Mesothelial cell of epicardium (in vitro differentiated cells): ENCODE results near the gene LINC00305. TPM values are rescaled to one million over a fixed set of nuclear protein-coding genes. Genes with fewer than 3 reads are reported as not detected.

ENCODE experiments used
- DNase-seq, 2 experiments: peaks; one replicate each; pipeline ENCODE4 v3.0.0; 2021; ENCODE audit warnings: low spot score in 2 of 2; ENCODE audit not compliant: unreplicated experiment in 2 of 2
- H3K27ac Mint-ChIP-seq: 2 replicates; pipeline ENCODE4 v1.8.0; 2021; ENCODE audit warnings: mixed read lengths
- H3K27me3 Mint-ChIP-seq: 2 replicates; pipeline ENCODE4 v1.8.0; 2021; ENCODE audit warnings: low read depth, mixed read lengths
- H3K36me3 Mint-ChIP-seq: 2 replicates; pipeline ENCODE4 v1.8.0; 2021; ENCODE audit warnings: mixed read lengths
- H3K4me1 Mint-ChIP-seq: 2 replicates; pipeline ENCODE4 v1.8.0; 2021; ENCODE audit warnings: mixed read lengths
- H3K4me3 Mint-ChIP-seq: 2 replicates; pipeline ENCODE4 v1.8.0; 2021; ENCODE audit warnings: mild to moderate bottlenecking, moderate library complexity, mixed read lengths
- H3K9me3 Mint-ChIP-seq: 2 replicates; pipeline ENCODE4 v1.8.0; 2021; ENCODE audit warnings: mixed read lengths
- total RNA-seq: library from RNA; stranded (reverse); gene quantifications from 3 replicates; pipeline ENCODE4 v1.2.1, GENCODE V29; 2021
- TF ChIP-seq, protein P1 (sequence below): fragments of 200-600 bp; sonication (generic); IDR thresholded peaks from one replicate; pipeline ENCODE4 v1.5.0; 2021; ENCODE audit warnings: antibody characterized with exemption; ENCODE audit not compliant: unreplicated experiment

The LINC00305 gene
- total RNA-seq, 1 donor from 2014 or later = not detected

DNA sequence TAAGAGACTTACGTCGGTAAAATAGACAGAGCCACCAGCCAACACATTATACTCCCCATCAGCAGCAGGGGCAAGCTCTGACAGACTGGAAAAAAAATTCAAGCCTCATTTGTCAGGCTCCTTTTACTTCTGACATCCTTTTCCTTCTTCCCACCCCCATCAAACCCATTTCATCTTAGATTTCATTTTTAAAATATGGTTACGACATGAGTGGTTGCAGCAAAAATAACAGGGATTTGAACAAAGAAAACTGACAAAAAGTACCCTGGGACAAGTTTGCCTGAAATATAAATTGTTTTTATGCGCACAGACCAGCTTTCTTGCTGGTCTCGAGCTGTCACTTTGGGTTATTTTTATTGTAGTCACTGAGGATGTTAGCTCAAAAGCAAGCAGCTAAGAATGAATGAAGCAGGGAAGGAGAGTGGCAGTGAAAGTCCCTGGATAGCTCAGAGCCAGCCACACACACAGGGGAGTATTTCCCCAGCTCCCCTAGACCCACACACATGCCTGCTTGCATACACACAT lies 30.7 kb upstream of the LINC00305 start:
- no peak for DNase-seq
- Mint-ChIP-seq H3K27ac (peak overlapping the region; percentile 45), H3K27me3 (no peaks in the 10 kb centered on the region), H3K9me3 (peaks cover 10% of the 10 kb centered on the region), H3K4me1 (peaks cover 50% of the 10 kb centered on the region), H3K4me3 (no peak overlapping the region), H3K36me3 (no peaks in the 10 kb centered on the region)
- TF ChIP-seq, protein P1, sequence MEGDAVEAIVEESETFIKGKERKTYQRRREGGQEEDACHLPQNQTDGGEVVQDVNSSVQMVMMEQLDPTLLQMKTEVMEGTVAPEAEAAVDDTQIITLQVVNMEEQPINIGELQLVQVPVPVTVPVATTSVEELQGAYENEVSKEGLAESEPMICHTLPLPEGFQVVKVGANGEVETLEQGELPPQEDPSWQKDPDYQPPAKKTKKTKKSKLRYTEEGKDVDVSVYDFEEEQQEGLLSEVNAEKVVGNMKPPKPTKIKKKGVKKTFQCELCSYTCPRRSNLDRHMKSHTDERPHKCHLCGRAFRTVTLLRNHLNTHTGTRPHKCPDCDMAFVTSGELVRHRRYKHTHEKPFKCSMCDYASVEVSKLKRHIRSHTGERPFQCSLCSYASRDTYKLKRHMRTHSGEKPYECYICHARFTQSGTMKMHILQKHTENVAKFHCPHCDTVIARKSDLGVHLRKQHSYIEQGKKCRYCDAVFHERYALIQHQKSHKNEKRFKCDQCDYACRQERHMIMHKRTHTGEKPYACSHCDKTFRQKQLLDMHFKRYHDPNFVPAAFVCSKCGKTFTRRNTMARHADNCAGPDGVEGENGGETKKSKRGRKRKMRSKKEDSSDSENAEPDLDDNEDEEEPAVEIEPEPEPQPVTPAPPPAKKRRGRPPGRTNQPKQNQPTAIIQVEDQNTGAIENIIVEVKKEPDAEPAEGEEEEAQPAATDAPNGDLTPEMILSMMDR = no peak

GRCh38 chr18:64178860-64179259 lies 30.0 kb upstream of the LINC00305 start:
- Mint-ChIP-seq H3K9me3 (peaks cover 10% of the 10 kb centered on the region), H3K4me3 (no peak overlapping the region), H3K27me3 (no peaks in the 10 kb centered on the region), H3K4me1 (peaks cover 43% of the 10 kb centered on the region), H3K36me3 (no peaks in the 10 kb centered on the region), H3K27ac (peak overlapping the region; percentile 45)
- TF ChIP-seq, protein P1 = no peak
- DNase-seq = no peak

DNA sequence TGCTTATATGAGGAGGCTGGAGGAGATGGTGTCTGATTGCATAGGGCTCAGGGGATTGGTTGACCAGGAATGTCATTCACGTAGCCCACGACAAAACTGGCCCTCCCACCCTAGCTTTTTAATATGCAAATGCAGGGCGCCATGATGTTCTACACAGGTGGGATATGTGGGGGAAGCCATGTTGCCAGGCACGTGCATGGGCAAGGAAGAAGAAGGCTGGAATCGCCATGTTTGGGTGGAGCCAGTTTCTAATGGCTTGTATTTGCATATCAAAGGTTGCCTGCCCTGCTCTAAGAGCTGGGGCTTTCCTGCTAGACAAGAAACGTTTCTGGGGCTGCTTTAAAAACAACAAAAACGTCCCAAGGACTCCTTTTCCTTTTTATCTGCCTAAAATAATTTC lies 26.5 kb upstream of the LINC00305 start:
- Mint-ChIP-seq H3K36me3 (peaks cover 10% of the 10 kb centered on the region), H3K4me1 (peaks cover 20% of the 10 kb centered on the region), H3K9me3 (peaks cover 19% of the 10 kb centered on the region), H3K4me3 (no peak overlapping the region), H3K27ac (no peak overlapping the region), H3K27me3 (no peaks in the 10 kb centered on the region)
- DNase-seq = no peak
- TF ChIP-seq, protein P1 = no peak

- Mint-ChIP-seq H3K9me3 (peaks cover 19% of the 10 kb centered on the region), H3K27ac (no peak overlapping the region), H3K4me3 (no peak overlapping the region), H3K27me3 (no peaks in the 10 kb centered on the region), H3K36me3 (peaks cover 10% of the 10 kb centered on the region), H3K4me1 (no peaks in the 10 kb centered on the region)
- TF ChIP-seq, protein P1 = no peak
- DNase-seq = no peak
These were observed 22.7 kb upstream of the LINC00305 start for GRCh38 chr18:64171576-64171975.

DNA sequence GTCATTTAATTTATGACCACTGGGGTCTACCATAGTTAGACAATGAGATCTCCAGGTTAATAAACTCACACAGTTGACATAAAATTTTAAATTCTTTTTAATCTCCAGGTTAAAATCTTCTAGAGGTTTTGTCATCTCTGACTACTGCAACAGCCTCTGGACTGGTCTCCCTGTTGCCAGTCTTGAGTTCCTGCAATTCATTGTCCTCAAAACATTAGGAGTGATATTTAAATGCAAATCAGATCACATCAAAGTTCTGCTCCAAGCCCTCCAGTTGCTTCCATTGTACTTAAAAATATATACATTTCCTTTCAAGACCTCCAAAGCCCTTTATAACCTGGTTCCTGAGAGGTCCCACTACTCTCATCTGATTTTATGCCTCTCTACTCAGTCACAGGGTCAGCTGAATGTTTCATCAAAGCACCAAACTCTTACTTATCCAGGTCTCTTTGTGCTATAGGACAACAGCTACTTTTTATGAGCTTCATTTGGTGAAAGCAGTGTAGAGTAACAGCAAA lies 18.6 kb upstream of the LINC00305 start:
- Mint-ChIP-seq H3K27ac (no peak overlapping the region), H3K9me3 (peaks cover 3% of the 10 kb centered on the region), H3K4me1 (no peaks in the 10 kb centered on the region), H3K36me3 (peaks cover 3% of the 10 kb centered on the region), H3K4me3 (no peak overlapping the region), H3K27me3 (no peaks in the 10 kb centered on the region)
- TF ChIP-seq, protein P1 = no peak
- DNase-seq = no peak
